Activated naive CD8-positive, alpha-beta T cell treated with anti-CD3 and anti-CD28 coated beads, Interleukin-2, amount 10 ng/mL, durations not matched to agents 7 days and 5 days (primary cell): ENCODE results near the gene MYBPC1. TPM values are rescaled to one million over a fixed set of nuclear protein-coding genes. Genes with fewer than 3 reads are reported as not detected.

ENCODE experiments used
- ATAC-seq: fragments of 150-1000 bp; cut with Tn5 transposase; one replicate; pipeline ENCODE4 v1.10.0; 2021; ENCODE audit warnings: low read depth, moderate library complexity
- POLR2A ChIA-PET: fragments of 350-600 bp; sonication (Branson Sonifier 250); formaldehyde crosslinking; loops from one replicate; lab custom pipeline; 2021; ENCODE audit warnings: antibody characterized with exemption; lab: Charles Lee
- DNase-seq: peaks from one replicate; pipeline ENCODE4 v3.0.0; 2021
- H3K27ac Mint-ChIP-seq: one replicate; pipeline ENCODE4 v1.8.0; 2022; ENCODE audit warnings: mild to moderate bottlenecking, mixed read lengths
- H3K27me3 Mint-ChIP-seq: one replicate; pipeline ENCODE4 v1.8.0; 2022; ENCODE audit warnings: mild to moderate bottlenecking, moderate library complexity, mixed read lengths
- H3K36me3 Mint-ChIP-seq: one replicate; pipeline ENCODE4 v1.8.0; 2021; ENCODE audit warnings: mild to moderate bottlenecking, mixed read lengths
- H3K4me1 Mint-ChIP-seq: one replicate; pipeline ENCODE4 v1.8.0; 2021; ENCODE audit warnings: mixed read lengths
- H3K4me3 Mint-ChIP-seq: one replicate; pipeline ENCODE4 v1.8.0; 2022; ENCODE audit warnings: mild to moderate bottlenecking, moderate library complexity, mixed read lengths
- H3K9me3 Mint-ChIP-seq: one replicate; pipeline ENCODE4 v1.8.0; 2021; ENCODE audit warnings: mixed read lengths
- total RNA-seq, 2 experiments: library from RNA; stranded (reverse); gene quantifications; one replicate each; pipeline ENCODE4 v1.2.3, GENCODE V29; 2021

MYBPC1 gene
- total RNA-seq, 2 experiments from 2014 or later: not detected

GRCh38 chr12:101581190-101581589 is 13.6 kb upstream of the MYBPC1 start:
- H3K27ac Mint-ChIP-seq: no peak overlapping the region
- POLR2A ChIA-PET: no interaction called here
- ATAC-seq: no peak
- no peaks in the 10 kb centered on the region for H3K36me3 Mint-ChIP-seq
- H3K9me3 Mint-ChIP-seq: no peaks in the 10 kb centered on the region
- H3K27me3 Mint-ChIP-seq: peaks cover 14% of the 10 kb centered on the region
- no peaks in the 10 kb centered on the region for H3K4me1 Mint-ChIP-seq
- no peak for DNase-seq
- H3K4me3 Mint-ChIP-seq: no peak overlapping the region

- POLR2A ChIA-PET: no interaction called here
- ATAC-seq: no peak
- H3K4me1 Mint-ChIP-seq: no peaks in the 10 kb centered on the region
Observed at GRCh38 chr12:101582937-101583336, 11.8 kb upstream of the MYBPC1 start.

GRCh38 chr12:101590383-101590782 is 4.4 kb upstream of the MYBPC1 start:
- H3K27me3 Mint-ChIP-seq: peaks cover 28% of the 10 kb centered on the region
- no peak overlapping the region for H3K27ac Mint-ChIP-seq
- POLR2A ChIA-PET: no interaction called here
- H3K4me1 Mint-ChIP-seq: no peaks in the 10 kb centered on the region
- DNase-seq: no peak
- ATAC-seq: no peak
- H3K36me3 Mint-ChIP-seq: no peaks in the 10 kb centered on the region
- H3K9me3 Mint-ChIP-seq: no peaks in the 10 kb centered on the region
- no peak overlapping the region for H3K4me3 Mint-ChIP-seq

More at GRCh38 chr12:101582937-101583336, 11.8 kb upstream of the MYBPC1 start:
- DNase-seq: no peak
- Mint-ChIP-seq H3K4me3 (no peak overlapping the region), H3K9me3 (no peaks in the 10 kb centered on the region), H3K36me3 (no peaks in the 10 kb centered on the region), H3K27me3 (peaks cover 17% of the 10 kb centered on the region), H3K27ac (no peak overlapping the region)

- no peaks in the 10 kb centered on the region for H3K4me1 Mint-ChIP-seq
- no peak for DNase-seq
- POLR2A ChIA-PET: no interaction called here
- no peaks in the 10 kb centered on the region for H3K9me3 Mint-ChIP-seq
- no peaks in the 10 kb centered on the region for H3K36me3 Mint-ChIP-seq
- H3K27me3 Mint-ChIP-seq: peaks cover 28% of the 10 kb centered on the region
- H3K27ac Mint-ChIP-seq: no peak overlapping the region
- no peak overlapping the region for H3K4me3 Mint-ChIP-seq
- no peak for ATAC-seq
Observed at GRCh38 chr12:101591781-101592180, 3.0 kb upstream of the MYBPC1 start.

- H3K4me3 Mint-ChIP-seq: no peak overlapping the region
- no peaks in the 10 kb centered on the region for H3K9me3 Mint-ChIP-seq
- DNase-seq (no peak), ATAC-seq (no peak)
- no peaks in the 10 kb centered on the region for H3K36me3 Mint-ChIP-seq
- POLR2A ChIA-PET: no interaction called here
- H3K4me1 Mint-ChIP-seq: no peaks in the 10 kb centered on the region
- H3K27me3 Mint-ChIP-seq: peaks cover 32% of the 10 kb centered on the region
- no peak overlapping the region for H3K27ac Mint-ChIP-seq
Observed at GRCh38 chr12:101592448-101592847, 2.3 kb upstream of the MYBPC1 start.

- H3K36me3 Mint-ChIP-seq: no peaks in the 10 kb centered on the region
- POLR2A ChIA-PET: no interaction called here
- H3K27me3 Mint-ChIP-seq: peaks cover 27% of the 10 kb centered on the region
- DNase-seq (no peak), ATAC-seq (no peak)
- no peak overlapping the region for H3K27ac Mint-ChIP-seq
- H3K4me1 Mint-ChIP-seq: no peaks in the 10 kb centered on the region
- no peak overlapping the region for H3K4me3 Mint-ChIP-seq
- H3K9me3 Mint-ChIP-seq: no peaks in the 10 kb centered on the region
Observed at GRCh38 chr12:101592921-101593320, 1.9 kb upstream of the MYBPC1 start.

GRCh38 chr12:101596172-101596571 is 1.4 kb downstream of the MYBPC1 start:
- no peak for DNase-seq
- Mint-ChIP-seq H3K4me1 (no peaks in the 10 kb centered on the region), H3K36me3 (no peaks in the 10 kb centered on the region), H3K4me3 (no peak overlapping the region), H3K27ac (no peak overlapping the region), H3K9me3 (no peaks in the 10 kb centered on the region), H3K27me3 (peaks cover 15% of the 10 kb centered on the region)
- no peak for ATAC-seq
- POLR2A ChIA-PET: no interaction called here

- Mint-ChIP-seq H3K27me3 (peaks cover 11% of the 10 kb centered on the region), H3K27ac (no peak overlapping the region), H3K36me3 (no peaks in the 10 kb centered on the region), H3K4me3 (no peak overlapping the region), H3K9me3 (no peaks in the 10 kb centered on the region), H3K4me1 (no peaks in the 10 kb centered on the region)
- POLR2A ChIA-PET: no interaction called here
- DNase-seq: no peak
- no peak for ATAC-seq
Observed at GRCh38 chr12:101597164-101597563, 2.4 kb downstream of the MYBPC1 start.

- POLR2A ChIA-PET: no interaction called here
- Mint-ChIP-seq H3K27ac (no peak overlapping the region), H3K4me1 (no peaks in the 10 kb centered on the region), H3K4me3 (no peak overlapping the region), H3K9me3 (no peaks in the 10 kb centered on the region), H3K36me3 (no peaks in the 10 kb centered on the region), H3K27me3 (peaks cover 8% of the 10 kb centered on the region)
- ATAC-seq (no peak), DNase-seq (no peak)
Observed at GRCh38 chr12:101598483-101598882, 3.7 kb downstream of the MYBPC1 start.

GRCh38 chr12:101599311-101599710 is 4.5 kb downstream of the MYBPC1 start:
- DNase-seq: no peak
- H3K27me3 Mint-ChIP-seq: peaks cover 8% of the 10 kb centered on the region
- ATAC-seq: no peak
- no peak overlapping the region for H3K4me3 Mint-ChIP-seq
- no peaks in the 10 kb centered on the region for H3K4me1 Mint-ChIP-seq
- H3K9me3 Mint-ChIP-seq: no peaks in the 10 kb centered on the region
- no peaks in the 10 kb centered on the region for H3K36me3 Mint-ChIP-seq
- POLR2A ChIA-PET: no interaction called here
- no peak overlapping the region for H3K27ac Mint-ChIP-seq

GRCh38 chr12:101599771-101600484 is 5.2 kb downstream of the MYBPC1 start:
- H3K4me3 Mint-ChIP-seq: no peak overlapping the region
- ATAC-seq (no peak), DNase-seq (no peak)
- POLR2A ChIA-PET: no interaction called here
- H3K27me3 Mint-ChIP-seq: peaks cover 5% of the 10 kb centered on the region
- no peaks in the 10 kb centered on the region for H3K9me3 Mint-ChIP-seq
- H3K36me3 Mint-ChIP-seq: no peaks in the 10 kb centered on the region
- no peak overlapping the region for H3K27ac Mint-ChIP-seq
- H3K4me1 Mint-ChIP-seq: no peaks in the 10 kb centered on the region

- no peak for ATAC-seq
- H3K27ac Mint-ChIP-seq: no peak overlapping the region
- H3K27me3 Mint-ChIP-seq: peaks cover 3% of the 10 kb centered on the region
- POLR2A ChIA-PET: no interaction called here
- DNase-seq: no peak
- H3K4me3 Mint-ChIP-seq: no peak overlapping the region
- H3K36me3 Mint-ChIP-seq: no peaks in the 10 kb centered on the region
- no peaks in the 10 kb centered on the region for H3K4me1 Mint-ChIP-seq
- H3K9me3 Mint-ChIP-seq: no peaks in the 10 kb centered on the region
Observed at GRCh38 chr12:101604132-101604531, 9.4 kb downstream of the MYBPC1 start.

- POLR2A ChIA-PET: no interaction called here
- H3K27ac Mint-ChIP-seq: no peak overlapping the region
- no peaks in the 10 kb centered on the region for H3K4me1 Mint-ChIP-seq
- ATAC-seq (no peak), DNase-seq (no peak)
- peaks cover 3% of the 10 kb centered on the region for H3K27me3 Mint-ChIP-seq
- no peaks in the 10 kb centered on the region for H3K36me3 Mint-ChIP-seq
- H3K9me3 Mint-ChIP-seq: no peaks in the 10 kb centered on the region
- H3K4me3 Mint-ChIP-seq: no peak overlapping the region
Observed at GRCh38 chr12:101607894-101608293, 13.1 kb downstream of the MYBPC1 start.

- H3K27me3 Mint-ChIP-seq: peaks cover 3% of the 10 kb centered on the region
- no peak overlapping the region for H3K27ac Mint-ChIP-seq
- H3K36me3 Mint-ChIP-seq: no peaks in the 10 kb centered on the region
- no peak overlapping the region for H3K4me3 Mint-ChIP-seq
- ATAC-seq: no peak
- H3K4me1 Mint-ChIP-seq: no peaks in the 10 kb centered on the region
- no peak for DNase-seq
- no peaks in the 10 kb centered on the region for H3K9me3 Mint-ChIP-seq
- POLR2A ChIA-PET: no interaction called here
Observed at GRCh38 chr12:101608301-101609133, 13.7 kb downstream of the MYBPC1 start.
